ENCODE results near the gene SYTL3. TPM values are rescaled to one million over a fixed set of nuclear protein-coding genes. Genes with fewer than 3 reads are reported as not detected.

SYTL3 gene
- total and polyA plus RNA-seq, 2 experiments from 2014 or later, result 0.07 TPM; not detected in 1

DNA sequence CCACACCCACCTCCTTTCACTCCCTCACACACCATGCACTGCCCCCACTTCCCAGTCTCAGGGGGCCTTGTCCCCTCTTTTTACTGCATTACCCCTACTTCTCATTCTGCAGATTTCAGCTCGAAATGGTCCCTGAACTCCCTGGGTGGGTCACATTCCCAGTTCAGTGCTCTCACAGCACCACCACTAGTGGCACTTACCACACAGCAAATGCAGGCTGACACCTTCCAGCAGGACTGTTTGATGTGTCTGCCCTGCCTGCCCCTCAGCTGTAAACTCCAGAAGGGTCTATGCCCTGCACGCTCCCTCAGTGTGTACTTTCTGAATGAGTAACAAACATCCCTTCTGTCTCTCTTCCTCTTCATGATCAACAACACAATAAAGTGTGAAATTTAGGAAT is 9.3 kb upstream of the SYTL3 start:
- ATAC-seq (no peak), DNase-seq (ENCODE audit: low spot score) (no peak)
- no peak overlapping the region for H3K4me3 ChIP-seq
- H3K79me2 ChIP-seq (replicated peaks; ENCODE audit: insufficient read depth), result peaks cover 43% of the 10 kb centered on the region
- H2AFZ ChIP-seq, result no peak overlapping the region
- no peak overlapping the region for H3K27ac ChIP-seq (ENCODE audit: low read depth)
- Mint-ChIP-seq H3K4me3 (no peak overlapping the region), H3K36me3 (ENCODE audit: low read depth) (peaks cover 23% of the 10 kb centered on the region; the same call in 2 of the 3 replicates), H3K27ac (no peak overlapping the region), H3K27me3 (ENCODE audit: insufficient read depth, low read depth, poor library complexity) (peaks cover 10% of the 10 kb centered on the region), H3K4me1 (peaks cover 23% of the 10 kb centered on the region), H3K9me3 (no peaks in the 10 kb centered on the region)
- no peaks in the 10 kb centered on the region for H3K36me3 ChIP-seq (ENCODE audit: insufficient read depth)
- no peaks in the 10 kb centered on the region for H3F3A ChIP-seq (replicated peaks; ENCODE audit: low read depth)
- H3K27me3 ChIP-seq (ENCODE audit: insufficient read depth), result peaks cover 4% of the 10 kb centered on the region
- no peaks in the 10 kb centered on the region for H3K9me2 ChIP-seq (ENCODE audit: insufficient read depth)
- peaks cover 25% of the 10 kb centered on the region; the same call in 1 of the 2 replicates for H4K20me1 ChIP-seq (replicated peaks; ENCODE audit: insufficient read depth)
- H3K4me2 ChIP-seq, result no peak overlapping the region
- peaks cover 4% of the 10 kb centered on the region for H3K4me1 ChIP-seq (ENCODE audit: insufficient read depth)
- TF ChIP-seq CREB1 (CRISPR knock-in tag; IDR thresholded peaks at IDR 0.05; ENCODE audit: low read depth), result no peak
- TF ChIP-seq NANOG (IDR thresholded peaks at IDR 0.05; ENCODE audit: borderline replicate concordance), result no peak
- no peak for TF ChIP-seq POLR2AphosphoS5 (IDR thresholded peaks at IDR 0.05; ENCODE audit: low read depth)
- TF ChIP-seq, protein P1, sequence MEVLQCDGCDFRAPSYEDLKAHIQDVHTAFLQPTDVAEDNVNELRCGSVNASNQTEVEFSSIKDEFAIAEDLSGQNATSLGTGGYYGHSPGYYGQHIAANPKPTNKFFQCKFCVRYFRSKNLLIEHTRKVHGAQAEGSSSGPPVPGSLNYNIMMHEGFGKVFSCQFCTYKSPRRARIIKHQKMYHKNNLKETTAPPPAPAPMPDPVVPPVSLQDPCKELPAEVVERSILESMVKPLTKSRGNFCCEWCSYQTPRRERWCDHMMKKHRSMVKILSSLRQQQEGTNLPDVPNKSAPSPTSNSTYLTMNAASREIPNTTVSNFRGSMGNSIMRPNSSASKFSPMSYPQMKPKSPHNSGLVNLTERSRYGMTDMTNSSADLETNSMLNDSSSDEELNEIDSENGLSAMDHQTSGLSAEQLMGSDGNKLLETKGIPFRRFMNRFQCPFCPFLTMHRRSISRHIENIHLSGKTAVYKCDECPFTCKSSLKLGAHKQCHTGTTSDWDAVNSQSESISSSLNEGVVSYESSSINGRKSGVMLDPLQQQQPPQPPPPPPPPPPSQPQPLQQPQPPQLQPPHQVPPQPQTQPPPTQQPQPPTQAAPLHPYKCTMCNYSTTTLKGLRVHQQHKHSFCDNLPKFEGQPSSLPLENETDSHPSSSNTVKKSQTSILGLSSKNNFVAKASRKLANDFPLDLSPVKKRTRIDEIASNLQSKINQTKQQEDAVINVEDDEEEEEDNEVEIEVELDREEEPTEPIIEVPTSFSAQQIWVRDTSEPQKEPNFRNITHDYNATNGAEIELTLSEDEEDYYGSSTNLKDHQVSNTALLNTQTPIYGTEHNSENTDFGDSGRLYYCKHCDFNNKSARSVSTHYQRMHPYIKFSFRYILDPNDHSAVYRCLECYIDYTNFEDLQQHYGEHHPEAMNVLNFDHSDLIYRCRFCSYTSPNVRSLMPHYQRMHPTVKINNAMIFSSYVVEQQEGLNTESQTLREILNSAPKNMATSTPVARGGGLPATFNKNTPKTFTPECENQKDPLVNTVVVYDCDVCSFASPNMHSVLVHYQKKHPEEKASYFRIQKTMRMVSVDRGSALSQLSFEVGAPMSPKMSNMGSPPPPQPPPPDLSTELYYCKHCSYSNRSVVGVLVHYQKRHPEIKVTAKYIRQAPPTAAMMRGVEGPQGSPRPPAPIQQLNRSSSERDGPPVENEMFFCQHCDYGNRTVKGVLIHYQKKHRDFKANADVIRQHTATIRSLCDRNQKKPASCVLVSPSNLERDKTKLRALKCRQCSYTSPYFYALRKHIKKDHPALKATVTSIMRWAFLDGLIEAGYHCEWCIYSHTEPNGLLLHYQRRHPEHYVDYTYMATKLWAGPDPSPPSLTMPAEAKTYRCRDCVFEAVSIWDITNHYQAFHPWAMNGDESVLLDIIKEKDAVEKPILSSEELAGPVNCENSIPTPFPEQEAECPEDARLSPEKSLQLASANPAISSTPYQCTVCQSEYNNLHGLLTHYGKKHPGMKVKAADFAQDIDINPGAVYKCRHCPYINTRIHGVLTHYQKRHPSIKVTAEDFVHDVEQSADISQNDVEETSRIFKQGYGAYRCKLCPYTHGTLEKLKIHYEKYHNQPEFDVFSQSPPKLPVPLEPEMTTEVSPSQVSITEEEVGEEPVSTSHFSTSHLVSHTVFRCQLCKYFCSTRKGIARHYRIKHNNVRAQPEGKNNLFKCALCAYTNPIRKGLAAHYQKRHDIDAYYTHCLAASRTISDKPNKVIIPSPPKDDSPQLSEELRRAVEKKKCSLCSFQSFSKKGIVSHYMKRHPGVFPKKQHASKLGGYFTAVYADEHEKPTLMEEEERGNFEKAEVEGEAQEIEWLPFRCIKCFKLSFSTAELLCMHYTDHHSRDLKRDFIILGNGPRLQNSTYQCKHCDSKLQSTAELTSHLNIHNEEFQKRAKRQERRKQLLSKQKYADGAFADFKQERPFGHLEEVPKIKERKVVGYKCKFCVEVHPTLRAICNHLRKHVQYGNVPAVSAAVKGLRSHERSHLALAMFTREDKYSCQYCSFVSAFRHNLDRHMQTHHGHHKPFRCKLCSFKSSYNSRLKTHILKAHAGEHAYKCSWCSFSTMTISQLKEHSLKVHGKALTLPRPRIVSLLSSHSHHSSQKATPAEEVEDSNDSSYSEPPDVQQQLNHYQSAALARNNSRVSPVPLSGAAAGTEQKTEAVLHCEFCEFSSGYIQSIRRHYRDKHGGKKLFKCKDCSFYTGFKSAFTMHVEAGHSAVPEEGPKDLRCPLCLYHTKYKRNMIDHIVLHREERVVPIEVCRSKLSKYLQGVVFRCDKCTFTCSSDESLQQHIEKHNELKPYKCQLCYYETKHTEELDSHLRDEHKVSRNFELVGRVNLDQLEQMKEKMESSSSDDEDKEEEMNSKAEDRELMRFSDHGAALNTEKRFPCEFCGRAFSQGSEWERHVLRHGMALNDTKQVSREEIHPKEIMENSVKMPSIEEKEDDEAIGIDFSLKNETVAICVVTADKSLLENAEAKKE (CRISPR knock-in tag; IDR thresholded peaks at IDR 0.05), result no peak
- no peak for TF ChIP-seq ZNF114 (CRISPR knock-in tag; IDR thresholded peaks at IDR 0.05)
- TF ChIP-seq, protein P2, sequence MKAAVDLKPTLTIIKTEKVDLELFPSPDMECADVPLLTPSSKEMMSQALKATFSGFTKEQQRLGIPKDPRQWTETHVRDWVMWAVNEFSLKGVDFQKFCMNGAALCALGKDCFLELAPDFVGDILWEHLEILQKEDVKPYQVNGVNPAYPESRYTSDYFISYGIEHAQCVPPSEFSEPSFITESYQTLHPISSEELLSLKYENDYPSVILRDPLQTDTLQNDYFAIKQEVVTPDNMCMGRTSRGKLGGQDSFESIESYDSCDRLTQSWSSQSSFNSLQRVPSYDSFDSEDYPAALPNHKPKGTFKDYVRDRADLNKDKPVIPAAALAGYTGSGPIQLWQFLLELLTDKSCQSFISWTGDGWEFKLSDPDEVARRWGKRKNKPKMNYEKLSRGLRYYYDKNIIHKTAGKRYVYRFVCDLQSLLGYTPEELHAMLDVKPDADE (IDR thresholded peaks at IDR 0.05), result no peak
- TF ChIP-seq, protein P3, sequence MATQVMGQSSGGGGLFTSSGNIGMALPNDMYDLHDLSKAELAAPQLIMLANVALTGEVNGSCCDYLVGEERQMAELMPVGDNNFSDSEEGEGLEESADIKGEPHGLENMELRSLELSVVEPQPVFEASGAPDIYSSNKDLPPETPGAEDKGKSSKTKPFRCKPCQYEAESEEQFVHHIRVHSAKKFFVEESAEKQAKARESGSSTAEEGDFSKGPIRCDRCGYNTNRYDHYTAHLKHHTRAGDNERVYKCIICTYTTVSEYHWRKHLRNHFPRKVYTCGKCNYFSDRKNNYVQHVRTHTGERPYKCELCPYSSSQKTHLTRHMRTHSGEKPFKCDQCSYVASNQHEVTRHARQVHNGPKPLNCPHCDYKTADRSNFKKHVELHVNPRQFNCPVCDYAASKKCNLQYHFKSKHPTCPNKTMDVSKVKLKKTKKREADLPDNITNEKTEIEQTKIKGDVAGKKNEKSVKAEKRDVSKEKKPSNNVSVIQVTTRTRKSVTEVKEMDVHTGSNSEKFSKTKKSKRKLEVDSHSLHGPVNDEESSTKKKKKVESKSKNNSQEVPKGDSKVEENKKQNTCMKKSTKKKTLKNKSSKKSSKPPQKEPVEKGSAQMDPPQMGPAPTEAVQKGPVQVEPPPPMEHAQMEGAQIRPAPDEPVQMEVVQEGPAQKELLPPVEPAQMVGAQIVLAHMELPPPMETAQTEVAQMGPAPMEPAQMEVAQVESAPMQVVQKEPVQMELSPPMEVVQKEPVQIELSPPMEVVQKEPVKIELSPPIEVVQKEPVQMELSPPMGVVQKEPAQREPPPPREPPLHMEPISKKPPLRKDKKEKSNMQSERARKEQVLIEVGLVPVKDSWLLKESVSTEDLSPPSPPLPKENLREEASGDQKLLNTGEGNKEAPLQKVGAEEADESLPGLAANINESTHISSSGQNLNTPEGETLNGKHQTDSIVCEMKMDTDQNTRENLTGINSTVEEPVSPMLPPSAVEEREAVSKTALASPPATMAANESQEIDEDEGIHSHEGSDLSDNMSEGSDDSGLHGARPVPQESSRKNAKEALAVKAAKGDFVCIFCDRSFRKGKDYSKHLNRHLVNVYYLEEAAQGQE (IDR thresholded peaks at IDR 0.05; ENCODE audit: unreplicated experiment), result no peak
- TF ChIP-seq JUNB (IDR thresholded peaks at IDR 0.05; ENCODE audit: unreplicated experiment), result no peak
- TF ChIP-seq ZNF331 (CRISPR knock-in tag; IDR thresholded peaks at IDR 0.05; ENCODE audit: low read depth), result no peak
- TF ChIP-seq, protein P4, sequence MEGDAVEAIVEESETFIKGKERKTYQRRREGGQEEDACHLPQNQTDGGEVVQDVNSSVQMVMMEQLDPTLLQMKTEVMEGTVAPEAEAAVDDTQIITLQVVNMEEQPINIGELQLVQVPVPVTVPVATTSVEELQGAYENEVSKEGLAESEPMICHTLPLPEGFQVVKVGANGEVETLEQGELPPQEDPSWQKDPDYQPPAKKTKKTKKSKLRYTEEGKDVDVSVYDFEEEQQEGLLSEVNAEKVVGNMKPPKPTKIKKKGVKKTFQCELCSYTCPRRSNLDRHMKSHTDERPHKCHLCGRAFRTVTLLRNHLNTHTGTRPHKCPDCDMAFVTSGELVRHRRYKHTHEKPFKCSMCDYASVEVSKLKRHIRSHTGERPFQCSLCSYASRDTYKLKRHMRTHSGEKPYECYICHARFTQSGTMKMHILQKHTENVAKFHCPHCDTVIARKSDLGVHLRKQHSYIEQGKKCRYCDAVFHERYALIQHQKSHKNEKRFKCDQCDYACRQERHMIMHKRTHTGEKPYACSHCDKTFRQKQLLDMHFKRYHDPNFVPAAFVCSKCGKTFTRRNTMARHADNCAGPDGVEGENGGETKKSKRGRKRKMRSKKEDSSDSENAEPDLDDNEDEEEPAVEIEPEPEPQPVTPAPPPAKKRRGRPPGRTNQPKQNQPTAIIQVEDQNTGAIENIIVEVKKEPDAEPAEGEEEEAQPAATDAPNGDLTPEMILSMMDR (conservative IDR thresholded peaks at IDR 0.05; ENCODE audit: low read depth in 2 of 2), result no peak
- no peak for TF ChIP-seq EZH2phosphoT487 (IDR thresholded peaks at IDR 0.05; ENCODE audit: unreplicated experiment)
- TF ChIP-seq EZH2 (IDR thresholded peaks at IDR 0.05; ENCODE audit: low read depth, unreplicated experiment), result no peak
- no peak for TF ChIP-seq STAT1 (IDR thresholded peaks at IDR 0.05; ENCODE audit: unreplicated experiment)
